HCT116 (cell line): Measurements from ENCODE around the gene CACNB1. TPM values are rescaled to one million over a fixed set of nuclear protein-coding genes. Genes with fewer than 3 reads are reported as not detected.

Source experiments
- ATAC-seq: fragments of 200-7000 bp; cut with Tn5 transposase; 2 replicates; pipeline ENCODE4 v1.9.1; 2020; ENCODE audit warnings: mild to moderate bottlenecking, moderate library complexity
- BruUV-seq: library from RNA; stranded (reverse); fragments of 400-500 nt; replicated peaks from 2 replicates; lab custom pipeline; 2021; lab: Mats Ljungman, UMichigan
- CTCF ChIA-PET: fragments of 300-600 bp; sonication (Branson Sonifier 250); formaldehyde crosslinking; loops from one replicate; lab custom pipeline; 2021; ENCODE audit warnings: antibody characterized with exemption; lab: Charles Lee
- POLR2A ChIA-PET: fragments of 300-600, 350-600 bp; sonication (Branson Sonifier 250); formaldehyde crosslinking; loops from one replicate; lab custom pipeline; 2021; ENCODE audit warnings: antibody characterized with exemption; lab: Charles Lee
- RAD21 ChIA-PET, 2 experiments: fragments of 300-600 bp; sonication (Branson Sonifier 250); formaldehyde crosslinking; loops; one replicate each; lab custom pipeline; 2023; ENCODE audit warnings: low total read pairs in 2 of 2; ENCODE audit not compliant: uncharacterized antibody in 2 of 2, unreplicated experiment in 2 of 2, low non-redundant PET in 1 of 2; lab: Charles Lee
- DNase-seq: peaks from one replicate; pipeline ENCODE4 v3.0.0-alpha.2; 2010; ENCODE audit warnings: low read depth, low spot score
- H2AFZ ChIP-seq: fragments of 200-600 bp; shearing (Covaris generic), sonication (generic); 2 replicates; pipeline ENCODE4 v1.6.1; 2017; ENCODE audit warnings: low read depth, mixed run types, mixed read lengths, antibody characterized with exemption, low read length; ENCODE audit not compliant: poor library complexity, severe bottlenecking
- H3K27ac ChIP-seq: 2 replicates; pipeline ENCODE4 v1.5.1; 2012; ENCODE audit warnings: low read depth, low read length
- H3K27me3 ChIP-seq: fragments of 200-600 bp; sonication (generic); 2 replicates; pipeline ENCODE4 v1.6.1; 2016; ENCODE audit warnings: mixed run types, low read length, mixed read lengths; ENCODE audit not compliant: insufficient read depth
- H3K36me3 ChIP-seq, 2 experiments: fragments of 200-500 bp in 1 of 2; fragments of 200-600 bp in 1 of 2; sonication (Bioruptor generic) in 1 of 2; sonication (generic) in 1 of 2; 2 replicates each; pipeline versions ENCODE4 v1.5.1 to v1.6.1; 2014 to 2016; ENCODE audit warnings: low read length in 2 of 2, inconsistent platforms in 1 of 2, mixed read lengths in 1 of 2, mixed run types in 1 of 2; ENCODE audit not compliant: insufficient read depth in 2 of 2, control insufficient read depth in 1 of 2
- H3K4me1 ChIP-seq, 2 experiments: fragments of 200-600 bp in 1 of 2; sonication (generic) in 1 of 2; 2 replicates each; pipeline versions ENCODE4 v1.5.1 to v1.6.1; 2012 to 2017; ENCODE audit warnings: low read length in 2 of 2, inconsistent platforms in 1 of 2, mild to moderate bottlenecking in 1 of 2, mixed read lengths in 1 of 2, mixed run types in 1 of 2, moderate library complexity in 1 of 2; ENCODE audit not compliant: insufficient read depth in 2 of 2, control insufficient read depth in 1 of 2
- H3K4me2 ChIP-seq: fragments of 200-600 bp; sonication (generic); 2 replicates; pipeline ENCODE4 v1.6.1; 2017; ENCODE audit warnings: mixed run types, low read length, mixed read lengths
- H3K4me3 ChIP-seq, 2 experiments: fragments of 200-600 bp in 1 of 2; sonication (generic) in 1 of 2; replicated peaks in 1 of 2; 2 replicates each; pipeline ENCODE4 v1.5.1; 2011 to 2016; ENCODE audit warnings: low read length in 2 of 2, control low read depth in 1 of 2, low read depth in 1 of 2, mild to moderate bottlenecking in 1 of 2, mixed read lengths in 1 of 2, mixed run types in 1 of 2
- H3K79me2 ChIP-seq: fragments of 200-600 bp; sonication (generic); 2 replicates; pipeline ENCODE4 v1.6.1; 2017; ENCODE audit warnings: mild to moderate bottlenecking, mixed run types, low read length, moderate library complexity, mixed read lengths; ENCODE audit not compliant: insufficient read depth
- H3K9ac ChIP-seq: fragments of 200-600 bp; sonication (generic); 2 replicates; pipeline ENCODE4 v1.6.1; 2016; ENCODE audit warnings: low read length, mixed read lengths
- H3K9me2 ChIP-seq: fragments of 200-600 bp; sonication (generic), shearing (Covaris generic); 2 replicates; pipeline ENCODE4 v1.6.1; 2017; ENCODE audit warnings: mixed run types, mild to moderate bottlenecking, moderate library complexity; ENCODE audit not compliant: insufficient read depth
- H3K9me3 ChIP-seq, 2 experiments: fragments of 200-500 bp in 1 of 2; fragments of 200-600 bp in 1 of 2; sonication (Bioruptor generic) in 1 of 2; sonication (generic) in 1 of 2; 2 replicates each; pipeline ENCODE4 v1.6.1; 2014 to 2017; ENCODE audit warnings: low read length in 2 of 2, mixed read lengths in 2 of 2, inconsistent platforms in 1 of 2, low read depth in 1 of 2, mild to moderate bottlenecking in 1 of 2, mixed run types in 1 of 2, moderate library complexity in 1 of 2; ENCODE audit not compliant: control insufficient read depth in 1 of 2, insufficient read depth in 1 of 2
- H4K20me1 ChIP-seq: fragments of 200-600 bp; sonication (generic), shearing (Covaris generic); 2 replicates; pipeline ENCODE4 v1.6.1; 2017; ENCODE audit warnings: mixed run types, mild to moderate bottlenecking, moderate library complexity; ENCODE audit not compliant: insufficient read depth
- CEBPB ChIP-seq: IDR thresholded peaks from 2 replicates; pipeline ENCODE4 v1.6.1; 2012; ENCODE audit warnings: low read depth
- CTCF ChIP-seq, 3 experiments: fragments of 200-600 bp in 1 of 3; sonication (generic) in 1 of 3; IDR thresholded peaks in 2 of 3; conservative IDR thresholded peaks in 1 of 3; 2 replicates each; pipeline ENCODE4 v1.5.1; 2012 to 2017; ENCODE audit warnings: low read depth in 2 of 3, low read length in 2 of 3, antibody characterized with exemption in 1 of 3, borderline replicate concordance in 1 of 3, control low read depth in 1 of 3, mild to moderate bottlenecking in 1 of 3, mixed read lengths in 1 of 3, mixed run types in 1 of 3, moderate library complexity in 1 of 3; ENCODE audit not compliant: insufficient read depth in 1 of 3
- JUND ChIP-seq: IDR thresholded peaks from 2 replicates; pipeline ENCODE4 v1.6.1; 2012
- MAX ChIP-seq: IDR thresholded peaks from 2 replicates; pipeline ENCODE4 v1.6.1; 2012
- REST ChIP-seq: IDR thresholded peaks from 2 replicates; pipeline ENCODE4 v1.6.1; 2012; ENCODE audit warnings: low read depth
- SRF ChIP-seq: IDR thresholded peaks from 2 replicates; pipeline ENCODE4 v1.6.1; 2012; ENCODE audit warnings: low read depth
- ZFX ChIP-seq: fragments of 450-650 bp; IDR thresholded peaks from 2 replicates; pipeline ENCODE4 v1.6.1; 2017
- ZNF274 ChIP-seq: fragments of 200-500 bp; sonication (Bioruptor generic); IDR thresholded peaks from 2 replicates; pipeline ENCODE4 v1.6.1; 2014; ENCODE audit warnings: mild to moderate bottlenecking, low read depth, low read length, inconsistent platforms
- intact Hi-C: fragments of 100-400 bp; cut with micrococcal nuclease; formaldehyde crosslinking; loops from 2 replicates; pipeline ENCODE4 v1.10.0; 2022
- total RNA-seq: library from RNA; stranded (reverse); gene quantifications from one replicate; pipeline ENCODE4 v1.2.1, GENCODE V29; 2021; ENCODE audit not compliant: unreplicated experiment

The CACNB1 gene
- total RNA-seq, 1 experiment from 2014 or later, result 13.0 TPM

- intact Hi-C loops, result no loop called here
- CTCF ChIA-PET, result interaction anchor here (1.3 to 1.8 kb wide), 3 partner anchors 9 to 15 kb away, joined by 3 to 7 read pairs (median 4); no protein-coding TSS in a partner anchor
- Histone ChIP-seq H3K4me3 (no peak overlapping the region), H4K20me1 (no peaks in the 10 kb centered on the region), H3K4me2 (no peak overlapping the region), H3K9me2 (no peaks in the 10 kb centered on the region), H3K9me3 (no peaks in the 10 kb centered on the region), H3K79me2 (no peaks in the 10 kb centered on the region), H3K9ac (no peak overlapping the region), H2AFZ (no peak overlapping the region), H3K27me3 (no peaks in the 10 kb centered on the region), H3K27ac (no peak overlapping the region), H3K36me3 (no peaks in the 10 kb centered on the region), H3K4me1 (peaks cover 7% of the 10 kb centered on the region in 2 experiments; a peak in 2 of 4 replicates)
- no TSS peak for BruUV-seq
- TF ChIP-seq ZFX, result no peak
- TF ChIP-seq REST, result no peak
- no peak for TF ChIP-seq MAX
- no peak for TF ChIP-seq SRF
- no peak for TF ChIP-seq CTCF (IDR thresholded peaks at IDR 0.05 in 2 of 3, conservative IDR thresholded peaks at IDR 0.05 in 1 of 3; ENCODE audit: borderline replicate concordance in 1 of 3, insufficient read depth in 1 of 3, low read depth in 2 of 3, low read length in 2 of 3)
- TF ChIP-seq CEBPB, result no peak
- TF ChIP-seq JUND, result no peak
- no peak for TF ChIP-seq ZNF274
- RAD21 ChIA-PET, result no interaction called here
- POLR2A ChIA-PET, result interaction anchor here (1.7 kb wide), 1 partner anchor 15 kb away, joined by 4 read pairs; no protein-coding TSS in a partner anchor
- DNase-seq, result no peak
- ATAC-seq, result peak; percentile 41
Measured at GRCh38 chr17:39222866-39223834, 25.7 kb upstream of the CACNB1 start.
